ENCODE measurements around the gene DAGLA. TPM values are rescaled to one million over a fixed set of nuclear protein-coding genes. Genes with fewer than 3 reads are reported as not detected.

The DAGLA gene
- 1 to 10 TPM; 1.1 to 3.2 (median 1.8) TPM for total RNA-seq

- TF ChIP-seq CTCF (IDR thresholded peaks at IDR 0.05; ENCODE audit: low read depth), result no peak
These were observed at the start of gene DAGLA for GRCh38 chr11:61679893-61680621. Gene DAGLA (plus strand): TSS chr11:61680391. CDS start chr11:61720156, 39,765 bp downstream.

- no peak for TF ChIP-seq CTCF (IDR thresholded peaks at IDR 0.05; ENCODE audit: low read depth)
These were observed 48.1 kb upstream of the DAGLA start for GRCh38 chr11:61632096-61632495.

GRCh38 chr11:61635304-61635703 lies 44.9 kb upstream of the DAGLA start:
- no peak for TF ChIP-seq CTCF (IDR thresholded peaks at IDR 0.05; ENCODE audit: low read depth)

- TF ChIP-seq CTCF (IDR thresholded peaks at IDR 0.05; ENCODE audit: low read depth), result no peak
These were observed 44.4 kb upstream of the DAGLA start for GRCh38 chr11:61635787-61636186.

GRCh38 chr11:61636676-61637075 lies 43.5 kb upstream of the DAGLA start:
- no peak for TF ChIP-seq CTCF (IDR thresholded peaks at IDR 0.05; ENCODE audit: low read depth)

GRCh38 chr11:61637277-61637676 lies 42.9 kb upstream of the DAGLA start:
- no peak for TF ChIP-seq CTCF (IDR thresholded peaks at IDR 0.05; ENCODE audit: low read depth)

GRCh38 chr11:61639816-61640443 lies 40.3 kb upstream of the DAGLA start:
- TF ChIP-seq CTCF (IDR thresholded peaks at IDR 0.05; ENCODE audit: low read depth), result no peak

Measured in subcutaneous adipose tissue (tissue), 4 donors.